Mucosa of rectum (tissue), 2 donors: ENCODE results near the gene LZTFL1.

Experiments used
- H3K27ac ChIP-seq, 2 donors: one replicate each; pipeline ENCODE4 v1.7.0; 2013; ENCODE audit warnings: inconsistent platforms in 2 of 2, low read depth in 2 of 2, low read length in 2 of 2
- H3K27me3 ChIP-seq, 2 donors: one replicate each; pipeline ENCODE4 v1.7.0; 2013; ENCODE audit warnings: low read length in 2 of 2; ENCODE audit not compliant: control insufficient read depth in 2 of 2, insufficient read depth in 2 of 2
- H3K36me3 ChIP-seq, 2 donors: one replicate each; pipeline ENCODE4 v1.7.0; 2013; ENCODE audit warnings: low read length in 2 of 2; ENCODE audit not compliant: control insufficient read depth in 2 of 2, insufficient read depth in 2 of 2
- H3K4me1 ChIP-seq, 2 donors: one replicate each; pipeline ENCODE4 v1.7.0; 2013; ENCODE audit warnings: low read length in 2 of 2, mild to moderate bottlenecking in 1 of 2; ENCODE audit not compliant: control insufficient read depth in 2 of 2, insufficient read depth in 2 of 2
- H3K4me3 ChIP-seq, 2 donors: one replicate each; pipeline ENCODE4 v1.7.0; 2013; ENCODE audit warnings: low read length in 2 of 2
- H3K9ac ChIP-seq, 2 donors: one replicate each; pipeline ENCODE4 v1.7.0; 2013; ENCODE audit warnings: low read length in 2 of 2, low read depth in 1 of 2, mild to moderate bottlenecking in 1 of 2
- H3K9me3 ChIP-seq, 2 donors: one replicate each; pipeline ENCODE4 v1.7.0; 2013; ENCODE audit warnings: low read length in 2 of 2; ENCODE audit not compliant: control insufficient read depth in 2 of 2
- donor health status: healthy.
- donor health status: Normal muscosa, but diverticular disease.

LZTFL1 gene, protein sequence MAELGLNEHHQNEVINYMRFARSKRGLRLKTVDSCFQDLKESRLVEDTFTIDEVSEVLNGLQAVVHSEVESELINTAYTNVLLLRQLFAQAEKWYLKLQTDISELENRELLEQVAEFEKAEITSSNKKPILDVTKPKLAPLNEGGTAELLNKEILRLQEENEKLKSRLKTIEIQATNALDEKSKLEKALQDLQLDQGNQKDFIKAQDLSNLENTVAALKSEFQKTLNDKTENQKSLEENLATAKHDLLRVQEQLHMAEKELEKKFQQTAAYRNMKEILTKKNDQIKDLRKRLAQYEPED

DNA sequence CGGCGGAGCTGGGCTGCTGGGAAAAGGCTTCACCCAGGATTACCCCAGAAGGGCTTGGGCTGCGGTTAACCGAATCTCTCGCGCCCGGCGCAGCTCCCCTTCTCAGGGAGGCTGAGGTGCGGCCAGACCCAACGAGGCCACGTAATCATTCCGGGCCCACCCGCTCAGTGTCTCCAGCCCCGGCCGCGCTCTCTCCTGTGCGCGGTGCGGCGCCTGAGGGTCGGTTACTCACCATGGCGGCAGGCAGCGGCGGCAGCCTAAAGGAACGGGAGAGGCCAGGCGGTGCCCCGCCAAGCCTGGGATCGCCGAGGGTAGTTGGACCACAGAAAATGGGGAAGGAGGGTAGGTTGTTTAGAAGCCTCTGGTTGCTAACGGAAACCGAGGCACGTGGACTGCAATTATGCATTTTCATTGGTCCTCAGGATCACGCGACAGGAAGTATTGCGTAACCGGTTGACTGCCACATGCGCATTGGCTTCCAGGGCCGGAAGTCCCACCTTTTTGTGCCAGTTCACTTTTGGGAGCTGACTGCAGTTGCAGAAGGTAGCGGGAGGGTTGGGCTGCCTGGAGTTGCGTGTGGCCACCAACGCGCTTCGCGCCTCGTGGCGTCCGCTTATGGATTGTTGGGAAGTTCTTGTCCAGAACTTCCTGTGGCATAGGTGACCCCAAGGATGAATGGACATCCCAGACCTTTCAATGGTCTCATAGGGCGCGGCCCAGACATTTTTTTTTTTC is at the start of gene LZTFL1:
LZTFL1 (minus strand) TSS at position 363 of the 735 bp plus-strand sequence; CDS start at position 235, 128 bp downstream.
- H3K36me3 ChIP-seq = no peaks in the 10 kb centered on the region
- H3K27me3 ChIP-seq = no peaks in the 10 kb centered on the region
- peak within 1 kb of the TSS; percentile 58 to 75 for H3K9ac ChIP-seq
- H3K27ac ChIP-seq = peak within 1 kb of the TSS in 1 of 2 donors; percentile 7
- H3K9me3 ChIP-seq = no peaks in the 10 kb centered on the region
- peak within 1 kb of the TSS; percentile 82 to 91 for H3K4me3 ChIP-seq
- H3K4me1 ChIP-seq = peaks cover 9 to 10% of the 10 kb centered on the region in 2 donors

DNA sequence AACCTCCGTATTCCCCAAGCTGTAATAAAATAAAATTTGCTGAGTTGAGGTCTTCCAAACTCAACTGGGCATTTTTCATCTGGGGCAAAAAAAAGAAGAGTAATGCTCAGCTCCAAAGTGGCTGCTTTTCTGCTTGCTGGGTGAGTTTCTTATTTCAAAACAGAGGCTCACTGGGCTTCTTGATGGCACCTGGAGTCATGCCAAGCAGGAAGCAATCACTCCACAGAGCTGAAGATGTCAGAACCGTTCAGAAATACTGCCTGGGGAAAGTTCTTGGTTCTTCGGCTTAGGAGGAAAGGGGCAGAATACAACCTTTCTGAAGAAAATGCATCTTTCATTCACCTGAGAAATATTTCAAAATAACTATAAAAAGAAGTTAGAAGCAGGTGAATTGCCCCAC is 48.5 kb upstream of the LZTFL1 start:
- Histone ChIP-seq H3K36me3 (no peaks in the 10 kb centered on the region), H3K4me3 (no peak overlapping the region), H3K9me3 (no peaks in the 10 kb centered on the region), H3K9ac (no peak overlapping the region), H3K27ac (no peak overlapping the region), H3K27me3 (no peaks in the 10 kb centered on the region), H3K4me1 (peaks cover 0 to 5% of the 10 kb centered on the region in 2 donors)

DNA sequence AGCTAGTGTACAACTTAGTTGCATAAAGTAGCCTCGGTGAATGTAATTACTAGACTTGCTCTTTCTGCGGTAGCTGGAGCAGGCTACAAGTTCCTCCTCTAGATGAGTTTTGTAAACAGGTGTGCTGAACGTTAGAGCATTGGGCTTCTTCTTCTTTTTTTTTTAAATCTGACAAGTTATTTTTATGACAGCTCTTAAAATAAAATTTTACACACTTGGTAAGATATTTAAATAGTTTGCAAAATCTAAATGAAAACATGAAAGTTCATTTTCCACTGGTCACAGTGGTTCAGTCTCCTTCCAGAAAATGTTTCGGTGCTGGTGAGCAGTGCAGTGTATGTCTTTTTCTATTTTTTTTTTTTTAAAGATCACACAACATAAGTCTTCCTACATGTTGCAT is 47.4 kb upstream of the LZTFL1 start:
- H3K4me3 ChIP-seq = no peak overlapping the region
- H3K9me3 ChIP-seq = no peaks in the 10 kb centered on the region
- no peak overlapping the region for H3K9ac ChIP-seq
- peaks cover 0 to 5% of the 10 kb centered on the region in 2 donors for H3K4me1 ChIP-seq
- no peaks in the 10 kb centered on the region for H3K36me3 ChIP-seq
- H3K27me3 ChIP-seq = no peaks in the 10 kb centered on the region
- H3K27ac ChIP-seq = no peak overlapping the region

DNA sequence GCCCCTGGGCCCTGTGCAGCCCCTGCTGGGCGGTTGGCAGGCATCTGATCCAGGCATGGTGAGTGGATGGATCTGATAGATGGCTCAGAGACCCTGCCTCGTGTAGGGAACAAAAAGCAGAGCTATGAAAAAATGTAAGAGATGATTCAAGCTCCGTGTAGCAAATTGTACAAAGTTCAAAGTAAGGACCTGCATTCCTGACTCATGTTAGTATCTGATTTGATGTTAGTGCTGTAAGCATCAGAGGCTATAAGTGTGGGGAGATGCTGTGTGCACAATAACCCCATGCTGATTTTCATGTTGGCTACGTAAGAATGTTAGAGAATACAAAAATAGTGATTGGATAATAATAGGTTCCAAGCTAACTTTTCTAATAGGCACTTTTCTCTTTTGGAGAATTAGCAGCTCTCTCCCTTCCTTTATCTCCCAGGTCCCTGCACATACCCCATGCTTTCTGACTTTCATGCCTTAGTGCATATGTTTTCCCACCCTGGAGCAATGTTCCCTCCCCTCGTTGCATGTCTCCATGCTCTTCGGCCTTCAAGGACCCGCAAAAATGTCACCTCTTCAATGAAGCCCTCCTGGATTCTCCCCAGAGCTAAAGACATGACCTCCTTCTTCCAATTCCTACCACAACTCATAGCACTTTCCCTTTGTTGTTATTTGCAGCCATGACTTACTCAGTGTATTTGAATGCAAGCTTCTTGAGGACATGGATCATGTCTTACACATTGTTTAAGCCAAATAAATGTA is 46.0 kb upstream of the LZTFL1 start:
- no peak overlapping the region for H3K4me3 ChIP-seq
- no peak overlapping the region for H3K27ac ChIP-seq
- no peaks in the 10 kb centered on the region for H3K9me3 ChIP-seq
- peaks cover 0 to 5% of the 10 kb centered on the region in 2 donors for H3K4me1 ChIP-seq
- no peaks in the 10 kb centered on the region for H3K27me3 ChIP-seq
- H3K36me3 ChIP-seq = no peaks in the 10 kb centered on the region
- H3K9ac ChIP-seq = no peak overlapping the region

DNA sequence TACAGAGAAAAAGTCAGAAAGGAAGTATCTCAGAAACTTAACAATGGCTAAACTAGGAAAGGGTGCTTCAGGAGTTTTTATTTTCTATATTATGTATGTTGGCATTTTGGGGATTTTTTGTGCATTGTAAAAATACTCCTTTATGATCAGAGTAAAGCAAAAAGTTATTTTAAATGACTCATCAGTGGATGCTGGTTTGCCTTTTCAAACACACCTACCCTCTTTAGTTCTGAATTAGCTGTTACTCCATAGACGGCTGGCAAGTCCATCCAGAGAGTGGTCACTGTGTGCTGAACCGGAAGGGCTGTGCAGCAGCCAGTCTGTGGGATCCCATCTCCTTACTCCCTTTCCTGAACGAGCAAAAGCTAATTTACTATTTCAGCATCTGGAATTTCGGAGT is 45.4 kb upstream of the LZTFL1 start:
- no peaks in the 10 kb centered on the region for H3K27me3 ChIP-seq
- no peaks in the 10 kb centered on the region for H3K9me3 ChIP-seq
- H3K36me3 ChIP-seq = no peaks in the 10 kb centered on the region
- H3K27ac ChIP-seq = no peak overlapping the region
- peaks cover 0 to 5% of the 10 kb centered on the region in 2 donors for H3K4me1 ChIP-seq
- H3K4me3 ChIP-seq = no peak overlapping the region
- no peak overlapping the region for H3K9ac ChIP-seq

DNA sequence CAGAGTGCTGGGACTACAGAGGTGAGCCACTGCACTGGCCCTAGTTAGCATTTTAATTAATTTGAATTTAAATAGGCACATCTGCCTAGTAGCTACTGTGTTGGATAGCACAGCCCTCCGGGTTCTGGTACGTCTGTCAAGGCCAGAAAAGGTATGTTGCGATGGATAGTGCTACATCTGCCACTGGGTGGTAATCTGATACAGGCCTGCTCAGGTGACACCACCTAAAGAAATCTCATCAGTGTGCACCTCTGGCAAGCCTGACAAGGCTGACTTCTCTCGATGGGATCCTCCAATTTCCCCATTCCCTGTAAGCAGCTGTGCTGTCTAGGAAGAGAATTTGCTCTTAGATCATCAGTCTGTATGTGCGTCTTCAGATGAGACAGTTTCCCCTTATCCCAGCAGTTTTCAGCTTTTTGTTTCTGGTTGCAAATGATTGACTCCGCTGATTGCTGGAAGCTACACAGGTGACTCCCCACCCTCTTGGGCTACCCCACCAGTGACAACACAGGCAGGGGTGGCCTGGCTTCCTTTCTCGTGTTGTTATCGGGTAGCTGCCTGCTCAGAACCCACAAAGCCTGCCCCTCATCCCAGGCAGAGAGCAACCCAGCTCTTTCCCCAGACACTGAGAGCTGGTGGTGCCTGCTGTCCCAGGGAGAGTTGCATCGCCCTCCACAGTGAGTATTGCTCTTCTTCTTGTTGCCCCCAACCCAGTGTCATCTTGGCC is 44.2 kb upstream of the LZTFL1 start, which contains the start of gene CCR9:
CCR9 (plus strand) TSS at position 565 of the 727 bp plus-strand sequence. CDS start 8,391 bp downstream, outside the sequence.
- no peak within 1 kb of the TSS for H3K9ac ChIP-seq
- no peak within 1 kb of the TSS for H3K27ac ChIP-seq
- H3K27me3 ChIP-seq = no peaks in the 10 kb centered on the region
- H3K4me1 ChIP-seq = peaks cover 0 to 5% of the 10 kb centered on the region in 2 donors
- H3K4me3 ChIP-seq = no peak within 1 kb of the TSS
- no peaks in the 10 kb centered on the region for H3K36me3 ChIP-seq
- H3K9me3 ChIP-seq = no peaks in the 10 kb centered on the region

DNA sequence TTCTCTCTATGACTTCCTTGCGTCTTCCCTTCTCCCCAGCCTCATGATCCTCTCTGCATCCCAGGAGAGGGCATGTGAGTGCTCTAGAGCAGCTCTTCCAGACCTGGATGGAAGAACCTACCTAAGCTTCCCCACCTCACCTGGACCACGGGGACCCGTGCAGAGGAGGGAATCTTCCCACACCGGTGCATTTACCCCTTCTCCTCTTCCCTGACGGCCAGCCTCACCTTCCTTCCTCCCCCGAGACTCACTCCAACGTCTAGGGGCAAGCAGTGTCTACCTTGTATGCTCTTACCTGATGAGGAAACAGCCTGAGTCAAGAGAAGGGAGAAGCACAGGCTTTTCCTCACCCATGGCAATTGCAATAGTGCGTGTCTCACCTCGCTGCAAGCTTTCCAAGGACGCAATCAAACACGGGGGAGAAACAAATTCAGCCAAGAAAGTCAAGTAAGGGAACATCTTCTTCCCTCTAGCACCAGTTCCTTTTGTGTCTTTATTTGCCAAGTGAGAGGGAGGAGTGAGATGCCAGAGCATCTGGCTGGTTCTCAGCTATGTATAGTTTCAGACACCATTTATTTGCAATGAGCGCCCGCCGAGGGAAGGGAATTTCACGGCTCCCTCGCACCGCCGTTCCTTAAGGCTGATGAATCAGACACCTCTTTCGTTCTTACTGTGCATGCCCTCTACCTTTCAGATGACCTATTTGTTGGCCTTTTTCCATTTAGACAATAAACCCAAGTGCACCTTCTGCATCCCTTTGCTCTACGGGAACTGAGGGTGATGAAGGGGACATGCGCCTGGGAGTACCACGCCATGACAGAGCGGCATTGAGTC is 42.7 kb upstream of the LZTFL1 start:
- Histone ChIP-seq H3K27ac (no peak overlapping the region), H3K36me3 (no peaks in the 10 kb centered on the region), H3K4me3 (no peak overlapping the region), H3K27me3 (no peaks in the 10 kb centered on the region), H3K9ac (no peak overlapping the region), H3K9me3 (no peaks in the 10 kb centered on the region), H3K4me1 (no peaks in the 10 kb centered on the region)

DNA sequence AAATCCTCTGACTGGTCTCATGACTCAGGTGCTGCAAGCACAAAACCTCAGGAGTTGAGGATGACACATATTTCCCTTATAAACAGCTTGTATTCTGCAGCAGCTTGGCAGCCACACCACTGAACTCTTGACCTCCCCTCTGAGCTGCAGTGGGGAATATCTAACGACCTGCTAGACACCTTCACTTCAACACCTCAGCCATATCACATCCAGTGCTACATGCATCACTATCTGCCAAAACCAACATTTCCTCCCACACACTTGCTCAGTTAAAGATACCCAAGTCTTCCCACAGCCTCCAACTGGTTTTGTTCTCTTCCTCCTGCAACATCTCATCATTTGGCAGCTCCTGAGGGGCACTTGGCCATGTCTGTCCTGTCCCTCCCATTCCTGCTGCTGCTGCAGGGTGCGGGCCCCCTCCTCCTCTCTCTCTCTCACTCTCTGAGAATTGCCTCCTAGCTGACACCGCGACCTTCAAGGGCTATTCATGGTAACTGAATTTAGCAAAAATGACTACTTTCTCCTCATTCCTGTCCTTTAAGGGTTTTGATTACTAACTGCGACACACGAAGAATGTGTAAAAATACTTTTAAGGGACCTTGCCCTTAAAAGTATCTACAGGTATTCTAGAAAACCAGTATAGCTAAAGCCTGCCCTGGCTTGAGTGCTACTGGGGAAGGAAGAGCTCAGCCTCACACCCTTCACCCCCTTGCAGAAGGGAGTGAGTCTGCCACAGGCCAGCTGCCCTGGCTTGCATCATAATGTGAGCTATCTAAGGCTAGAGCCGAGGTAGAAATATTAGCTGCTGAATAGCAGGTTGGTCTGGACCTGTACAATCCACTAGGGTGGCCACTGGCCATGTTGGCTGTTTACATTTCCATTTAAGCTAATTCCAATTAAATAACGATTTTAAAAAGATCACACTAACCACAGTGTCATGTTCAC is 39.4 kb upstream of the LZTFL1 start:
- no peaks in the 10 kb centered on the region for H3K9me3 ChIP-seq
- no peak overlapping the region for H3K9ac ChIP-seq
- H3K36me3 ChIP-seq = no peaks in the 10 kb centered on the region
- no peak overlapping the region for H3K4me3 ChIP-seq
- H3K27ac ChIP-seq = no peak overlapping the region
- no peaks in the 10 kb centered on the region for H3K27me3 ChIP-seq
- H3K4me1 ChIP-seq = no peaks in the 10 kb centered on the region
